Hepatocyte (in vitro differentiated cells): ENCODE data around the gene MGMT. TPM values are rescaled to one million over a fixed set of nuclear protein-coding genes. Genes with fewer than 3 reads are reported as not detected.

Experiments used
- DNase-seq: peaks from one replicate; pipeline ENCODE4 v3.0.0-alpha.2; 2016; ENCODE audit warnings: low spot score
- H2AFZ ChIP-seq: fragments of 200-600 bp; sonication (generic); 2 replicates; pipeline ENCODE4 v1.6.0; 2016; ENCODE audit warnings: antibody characterized with exemption, mild to moderate bottlenecking
- H3K27ac ChIP-seq: fragments of 200-600 bp; sonication (generic); 2 replicates; pipeline ENCODE4 v1.5.1; 2016; ENCODE audit warnings: mild to moderate bottlenecking
- H3K27me3 ChIP-seq: fragments of 200-600 bp; sonication (generic); 2 replicates; pipeline ENCODE4 v1.6.1; 2016
- H3K36me3 ChIP-seq: fragments of 200-600 bp; sonication (generic); replicated peaks from 2 replicates; pipeline ENCODE4 v1.5.1; 2016; ENCODE audit warnings: low read depth; ENCODE audit not compliant: insufficient read depth
- H3K4me1 ChIP-seq: fragments of 200-600 bp; sonication (generic); 2 replicates; pipeline ENCODE4 v1.5.1; 2016; ENCODE audit warnings: mild to moderate bottlenecking, moderate library complexity; ENCODE audit not compliant: insufficient read depth
- H3K4me2 ChIP-seq: fragments of 200-600 bp; sonication (generic); 2 replicates; pipeline ENCODE4 v1.6.0; 2016
- H3K4me3 ChIP-seq: fragments of 200-600 bp; sonication (generic); 2 replicates; pipeline ENCODE4 v1.5.1; 2016; ENCODE audit warnings: mild to moderate bottlenecking
- H3K79me2 ChIP-seq: fragments of 200-600 bp; sonication (generic); 2 replicates; pipeline ENCODE4 v1.6.0; 2017; ENCODE audit warnings: mild to moderate bottlenecking
- H3K9me2 ChIP-seq: fragments of 200-600 bp; sonication (generic); replicated peaks from 2 replicates; pipeline ENCODE4 v1.6.0; 2017; ENCODE audit warnings: mild to moderate bottlenecking; ENCODE audit not compliant: insufficient read depth
- H3K9me3 ChIP-seq: fragments of 200-600 bp; sonication (generic); 2 replicates; pipeline ENCODE4 v1.5.1; 2016; ENCODE audit warnings: low read depth, mild to moderate bottlenecking
- H4K20me1 ChIP-seq: fragments of 200-600 bp; sonication (generic); 2 replicates; pipeline ENCODE4 v1.6.0; 2016; ENCODE audit warnings: mild to moderate bottlenecking; ENCODE audit not compliant: insufficient read depth, poor library complexity, severe bottlenecking
- EZH2 ChIP-seq: fragments of 200-600 bp; sonication (generic); IDR thresholded peaks from 2 replicates; pipeline ENCODE4 v1.6.1; 2016; ENCODE audit warnings: antibody characterized with exemption, mild to moderate bottlenecking, borderline replicate concordance
- EZH2phosphoT487 ChIP-seq: fragments of 200-600 bp; sonication (generic); IDR thresholded peaks from one replicate; pipeline ENCODE4 v1.6.1; 2018; ENCODE audit warnings: antibody characterized with exemption, mild to moderate bottlenecking, low read depth, moderate library complexity; ENCODE audit not compliant: unreplicated experiment, severe bottlenecking
- WGBS: methylation state at CpG from one replicate; pipeline ENCODE4 v1.1.6; 2016; ENCODE audit warnings: low lambda C conversion rate; ENCODE audit errors: missing lambda C conversion rate; 5-methylcytosine and 5-hydroxymethylcytosine counted together
- polyA plus RNA-seq: library from polyadenylated mRNA; unstranded; fragments of >200 nt; fragmentation: Nextera tagmentation; extraction: Ambion mirVana; gene quantifications from 2 replicates; pipeline ENCODE4 v1.2.1, GENCODE V29; 2016
- total RNA-seq: library from RNA; depleted of rRNA; stranded (reverse); fragments of >200 nt; gene quantifications from 2 replicates; pipeline ENCODE4 v1.2.3, GENCODE V29; 2014
- TF ChIP-seq, protein P1 (sequence below): fragments of 200-600 bp; sonication (generic); IDR thresholded peaks from 2 replicates; pipeline ENCODE4 v1.5.1; 2016; ENCODE audit warnings: antibody characterized with exemption, mild to moderate bottlenecking; ENCODE audit not compliant: poor library complexity

Gene MGMT
- total and polyA plus RNA-seq, 2 experiments from 2014 or later = 41.5 to 41.9 TPM

DNA sequence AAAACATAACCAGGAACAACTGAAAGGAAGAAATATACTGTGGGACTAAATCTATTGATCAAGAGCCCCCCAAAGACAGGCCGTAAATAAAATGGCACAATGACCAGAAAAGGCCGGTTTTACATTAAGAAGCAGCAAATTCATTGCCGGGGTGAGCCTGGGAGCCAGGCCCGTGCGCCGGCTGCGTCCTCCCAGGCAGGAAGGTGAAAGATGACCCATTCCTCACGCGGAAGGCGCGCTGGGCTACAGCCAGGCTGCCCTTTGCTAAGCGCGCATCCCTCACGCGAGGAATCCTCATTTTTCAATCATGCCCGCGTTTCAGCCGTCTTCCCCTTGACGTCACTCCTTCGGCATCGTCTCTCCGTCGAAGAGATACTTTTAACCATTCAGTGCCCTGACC, 47.6 kb upstream of the MGMT start:
- Histone ChIP-seq H3K36me3 (no peaks in the 10 kb centered on the region), H4K20me1 (no peaks in the 10 kb centered on the region), H3K4me1 (peaks cover 4% of the 10 kb centered on the region), H3K27me3 (no peaks in the 10 kb centered on the region), H3K79me2 (no peaks in the 10 kb centered on the region), H2AFZ (no peak overlapping the region), H3K4me2 (no peak overlapping the region), H3K9me2 (no peaks in the 10 kb centered on the region), H3K27ac (no peak overlapping the region), H3K4me3 (no peak overlapping the region), H3K9me3 (no peaks in the 10 kb centered on the region)
- TF ChIP-seq EZH2 (no peak), EZH2phosphoT487 (no peak)
- TF ChIP-seq, protein P1, sequence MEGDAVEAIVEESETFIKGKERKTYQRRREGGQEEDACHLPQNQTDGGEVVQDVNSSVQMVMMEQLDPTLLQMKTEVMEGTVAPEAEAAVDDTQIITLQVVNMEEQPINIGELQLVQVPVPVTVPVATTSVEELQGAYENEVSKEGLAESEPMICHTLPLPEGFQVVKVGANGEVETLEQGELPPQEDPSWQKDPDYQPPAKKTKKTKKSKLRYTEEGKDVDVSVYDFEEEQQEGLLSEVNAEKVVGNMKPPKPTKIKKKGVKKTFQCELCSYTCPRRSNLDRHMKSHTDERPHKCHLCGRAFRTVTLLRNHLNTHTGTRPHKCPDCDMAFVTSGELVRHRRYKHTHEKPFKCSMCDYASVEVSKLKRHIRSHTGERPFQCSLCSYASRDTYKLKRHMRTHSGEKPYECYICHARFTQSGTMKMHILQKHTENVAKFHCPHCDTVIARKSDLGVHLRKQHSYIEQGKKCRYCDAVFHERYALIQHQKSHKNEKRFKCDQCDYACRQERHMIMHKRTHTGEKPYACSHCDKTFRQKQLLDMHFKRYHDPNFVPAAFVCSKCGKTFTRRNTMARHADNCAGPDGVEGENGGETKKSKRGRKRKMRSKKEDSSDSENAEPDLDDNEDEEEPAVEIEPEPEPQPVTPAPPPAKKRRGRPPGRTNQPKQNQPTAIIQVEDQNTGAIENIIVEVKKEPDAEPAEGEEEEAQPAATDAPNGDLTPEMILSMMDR = no peak
- no peak for DNase-seq
- 98% methylated on average over 23 of the region's 23 CpGs for WGBS

DNA sequence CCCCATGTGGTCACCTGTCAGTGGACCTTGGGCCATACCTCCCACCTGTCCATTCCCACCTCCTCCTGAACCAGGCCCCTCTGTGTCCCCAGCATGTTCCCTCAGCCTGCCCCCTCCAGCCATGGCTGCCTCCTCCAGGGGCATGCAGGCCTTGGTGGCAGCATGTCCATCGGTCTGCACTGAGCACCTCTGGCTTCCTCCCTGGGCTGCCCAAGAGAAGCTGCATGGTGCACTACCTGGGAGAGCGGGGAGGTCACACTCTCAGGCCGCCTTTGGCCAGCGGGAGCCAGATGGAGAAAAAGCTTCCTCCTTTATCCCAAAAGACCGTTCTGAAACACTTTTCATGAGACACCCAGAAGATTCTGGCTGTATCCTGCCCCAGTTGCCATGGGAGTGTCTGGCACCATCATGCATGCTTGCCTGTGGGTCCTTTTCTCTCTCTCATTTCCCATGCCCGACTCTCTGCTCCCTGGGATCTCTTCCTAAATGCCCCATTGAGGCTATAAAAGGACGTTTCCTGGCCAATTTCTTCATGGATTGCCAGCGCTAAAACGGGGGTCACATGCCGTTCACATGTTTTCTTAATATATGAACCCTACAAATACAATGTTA, 45.5 kb upstream of the MGMT start:
- WGBS = 93% methylated on average over 10 of the region's 10 CpGs
- no peaks in the 10 kb centered on the region for H4K20me1 ChIP-seq
- H3K79me2 ChIP-seq = no peaks in the 10 kb centered on the region
- H3K27me3 ChIP-seq = no peaks in the 10 kb centered on the region
- H3K27ac ChIP-seq = no peak overlapping the region
- H3K4me2 ChIP-seq = no peak overlapping the region
- no peak overlapping the region for H3K4me3 ChIP-seq
- H3K4me1 ChIP-seq = peaks cover 4% of the 10 kb centered on the region
- TF ChIP-seq, protein P1 = no peak
- no peak for TF ChIP-seq EZH2
- no peaks in the 10 kb centered on the region for H3K36me3 ChIP-seq
- no peaks in the 10 kb centered on the region for H3K9me3 ChIP-seq
- no peaks in the 10 kb centered on the region for H3K9me2 ChIP-seq
- H2AFZ ChIP-seq = no peak overlapping the region
- DNase-seq = no peak

GRCh38 chr10:129424978-129425377, 42.1 kb upstream of the MGMT start:
- no peak overlapping the region for H2AFZ ChIP-seq
- 84% methylated on average over 15 of the region's 15 CpGs for WGBS
- H3K4me3 ChIP-seq = no peak overlapping the region
- no peaks in the 10 kb centered on the region for H3K27me3 ChIP-seq
- H3K9me3 ChIP-seq = no peaks in the 10 kb centered on the region
- no peaks in the 10 kb centered on the region for H3K9me2 ChIP-seq
- H3K4me2 ChIP-seq = no peak overlapping the region
- TF ChIP-seq EZH2 = no peak
- TF ChIP-seq, protein P1 = no peak
- TF ChIP-seq EZH2phosphoT487 = no peak
- H3K27ac ChIP-seq = no peak overlapping the region
- H3K79me2 ChIP-seq = no peaks in the 10 kb centered on the region
- peaks cover 7% of the 10 kb centered on the region for H3K4me1 ChIP-seq
- no peaks in the 10 kb centered on the region for H4K20me1 ChIP-seq
- H3K36me3 ChIP-seq = no peaks in the 10 kb centered on the region
- no peak for DNase-seq

- no peaks in the 10 kb centered on the region for H4K20me1 ChIP-seq
- no peaks in the 10 kb centered on the region for H3K27me3 ChIP-seq
- H3K4me1 ChIP-seq = peaks cover 7% of the 10 kb centered on the region
- H3K4me2 ChIP-seq = no peak overlapping the region
- H3K9me3 ChIP-seq = no peaks in the 10 kb centered on the region
- no peak overlapping the region for H2AFZ ChIP-seq
- no peaks in the 10 kb centered on the region for H3K79me2 ChIP-seq
- no peak overlapping the region for H3K4me3 ChIP-seq
- TF ChIP-seq EZH2phosphoT487 (no peak), EZH2 (no peak)
- TF ChIP-seq, protein P1 = no peak
- no peak for DNase-seq
- H3K27ac ChIP-seq = peak overlapping the region; percentile 69
- no peaks in the 10 kb centered on the region for H3K9me2 ChIP-seq
- 71% methylated on average over 6 of the region's 6 CpGs for WGBS
- no peaks in the 10 kb centered on the region for H3K36me3 ChIP-seq
These were observed 40.4 kb upstream of the MGMT start for GRCh38 chr10:129426606-129427005.
